GM12873 (cell line): ENCODE results near the gene AGPAT3.

Experiments
- CTCF ChIP-seq: IDR thresholded peaks from 2 replicates; pipeline ENCODE4 v1.5.1; 2012; ENCODE audit warnings: low read depth, mild to moderate bottlenecking, moderate library complexity, low read length, control low read depth; ENCODE audit not compliant: insufficient read depth; ENCODE audit errors: missing control alignments

AGPAT3 gene

GRCh38 chr21:43948740-43949498 is 83.9 kb downstream of the AGPAT3 start:
- TF ChIP-seq CTCF = no peak

GRCh38 chr21:43949499-43950208 is 84.6 kb downstream of the AGPAT3 start:
- no peak for TF ChIP-seq CTCF

- no peak for TF ChIP-seq CTCF
Measured at GRCh38 chr21:43950481-43950880, 85.5 kb downstream of the AGPAT3 start.

- TF ChIP-seq CTCF = no peak
Measured at GRCh38 chr21:43950936-43951335, 85.9 kb downstream of the AGPAT3 start.

GRCh38 chr21:43951911-43952703 is 87.1 kb downstream of the AGPAT3 start:
- no peak for TF ChIP-seq CTCF

- TF ChIP-seq CTCF = no peak
Measured at GRCh38 chr21:43953021-43953420, 88.0 kb downstream of the AGPAT3 start.

GRCh38 chr21:43954042-43954441 is 89.0 kb downstream of the AGPAT3 start:
- TF ChIP-seq CTCF = no peak
